ENCODE results near the gene ASB9. TPM values are rescaled to one million over a fixed set of nuclear protein-coding genes. Genes with fewer than 3 reads are reported as not detected.
A peak's percentile ranks its signal among the peaks of the same experiment; 100 is the strongest.
"Not testable (repeated sequence)": the region's sequence is repeated elsewhere in the genome, so short reads cannot be mapped to it uniquely, and the experiment has no call there.

The ASB9 gene
- total RNA-seq, 4 donors from 2014 or later, result 3.2 to 13.8 (median 7.6) TPM

- no peaks in the 10 kb centered on the region for H3K36me3 ChIP-seq
- DNase-seq, result no peak
- H3K27ac ChIP-seq, result peak overlapping the region in 1 of 2 donors; percentile 10
- H3K27me3 ChIP-seq, result no peaks in the 10 kb centered on the region
- intact Hi-C loops (cut with DNase I; ENCODE audit: low total_unique reads), result no loop called here
- no peaks in the 10 kb centered on the region for H3K9me3 ChIP-seq
- no peak overlapping the region for H3K4me3 ChIP-seq
- TF ChIP-seq POLR2A (IDR thresholded peaks at IDR 0.05), result no peak
- no peak for TF ChIP-seq CTCF (IDR thresholded peaks at IDR 0.05)
- H3K4me1 ChIP-seq, result no peaks in the 10 kb centered on the region
These were observed 40.2 kb upstream of the ASB9 start for GRCh38 chrX:15310117-15310516.

GRCh38 chrX:15305899-15306298 lies 36.0 kb upstream of the ASB9 start:
- DNase-seq; H3K36me3 ChIP-seq; H3K4me1 ChIP-seq; H3K27ac ChIP-seq; H3K27me3 ChIP-seq; intact Hi-C loops (cut with DNase I; ENCODE audit: low total_unique reads); H3K9me3 ChIP-seq; H3K4me3 ChIP-seq: not testable (repeated sequence)

- TF ChIP-seq CTCF (IDR thresholded peaks at IDR 0.05) (no peak), POLR2A (IDR thresholded peaks at IDR 0.05) (no peak)
- intact Hi-C loops (cut with DNase I; ENCODE audit: low total_unique reads), result no loop called here
- H3K36me3 ChIP-seq, result no peaks in the 10 kb centered on the region
These were observed 32.0 kb upstream of the ASB9 start for GRCh38 chrX:15301924-15302323.

GRCh38 chrX:15299941-15300851 lies 30.3 kb upstream of the ASB9 start:
- Histone ChIP-seq H3K27me3 (peaks cover 0 to 6% of the 10 kb centered on the region in 2 donors), H3K4me3 (no peak overlapping the region), H3K4me1 (no peaks in the 10 kb centered on the region), H3K27ac (no peak overlapping the region), H3K36me3 (no peaks in the 10 kb centered on the region), H3K9me3 (no peaks in the 10 kb centered on the region)
- TF ChIP-seq POLR2A (IDR thresholded peaks at IDR 0.05), result no peak
- peak; percentile 23 to 46 (median 40) for TF ChIP-seq CTCF (IDR thresholded peaks at IDR 0.05)
- intact Hi-C loops (cut with DNase I; ENCODE audit: low total_unique reads), result no loop called here
- no peak for DNase-seq

More at GRCh38 chrX:15301924-15302323, 32.0 kb upstream of the ASB9 start:
- no peak for DNase-seq
- H3K27ac ChIP-seq, result no peak overlapping the region
- peaks cover 0 to 6% of the 10 kb centered on the region in 2 donors for H3K27me3 ChIP-seq
- no peak overlapping the region for H3K4me3 ChIP-seq
- no peaks in the 10 kb centered on the region for H3K9me3 ChIP-seq
- no peaks in the 10 kb centered on the region for H3K4me1 ChIP-seq

GRCh38 chrX:15298780-15299179 lies 28.9 kb upstream of the ASB9 start:
- H3K27me3 ChIP-seq, result peaks cover 0 to 6% of the 10 kb centered on the region in 2 donors
- peak overlapping the region in 1 of 2 donors; percentile 26 for H3K27ac ChIP-seq
- TF ChIP-seq POLR2A (IDR thresholded peaks at IDR 0.05) (no peak), CTCF (IDR thresholded peaks at IDR 0.05) (no peak)
- no peak for DNase-seq
- no peaks in the 10 kb centered on the region for H3K4me1 ChIP-seq
- no peaks in the 10 kb centered on the region for H3K9me3 ChIP-seq
- H3K36me3 ChIP-seq, result no peaks in the 10 kb centered on the region
- intact Hi-C loops (cut with DNase I; ENCODE audit: low total_unique reads), result no loop called here
- no peak overlapping the region for H3K4me3 ChIP-seq
